Upper lobe of left lung (tissue), 6 donors: ENCODE results near the gene TFAP2C. TPM values are rescaled to one million over a fixed set of nuclear protein-coding genes. Genes with fewer than 3 reads are reported as not detected.

Experiments
- ATAC-seq, 2 donors: fragments of 200-7000 bp; cut with Tn5 transposase; one replicate each; pipeline ENCODE4 v1.9.1; 2022; ENCODE audit warnings: mild to moderate bottlenecking in 2 of 2, moderate library complexity in 2 of 2; ENCODE audit not compliant: low FRiP score in 2 of 2
- DNase-seq, 2 donors: peaks; one replicate each; pipeline ENCODE4 v3.0.0-alpha.2; 2019 to 2020
- H3K27ac ChIP-seq, 4 donors: fragments of 200-600 bp; sonication (generic); one replicate each; pipeline ENCODE4 v1.5.1; 2016 to 2019
- H3K27me3 ChIP-seq, 4 donors: fragments of 200-600 bp; sonication (generic); one replicate each; pipeline ENCODE4 v1.5.1; 2017 to 2019
- H3K36me3 ChIP-seq, 4 donors: fragments of 200-600 bp; sonication (generic); one replicate each; pipeline ENCODE4 v1.5.1; 2016 to 2019
- H3K4me1 ChIP-seq, 4 donors: fragments of 200-600 bp; sonication (generic); one replicate each; pipeline ENCODE4 v1.5.1; 2018 to 2019
- H3K4me3 ChIP-seq, 4 donors: fragments of 200-600 bp; sonication (generic); one replicate each; pipeline ENCODE4 v1.5.1; 2017 to 2019; ENCODE audit warnings: mild to moderate bottlenecking in 2 of 4, moderate library complexity in 1 of 4
- H3K9me3 ChIP-seq, 4 donors: fragments of 200-600 bp; sonication (generic); one replicate each; pipeline ENCODE4 v1.5.1; 2018 to 2019
- CTCF ChIP-seq, 6 experiments: fragments of 450-650 bp in 4 of 6; fragments of 200-600 bp in 2 of 6; sonication (generic) in 2 of 6; IDR thresholded peaks; one replicate each; pipeline ENCODE4 v1.5.1; 2016 to 2019; ENCODE audit warnings: antibody characterized with exemption in 6 of 6
- EP300 ChIP-seq, 4 donors: sonication (generic); formaldehyde crosslinking; IDR thresholded peaks; one replicate each; pipeline ENCODE4 v1.5.1; 2017; ENCODE audit warnings: antibody characterized with exemption in 4 of 4, control low read depth in 2 of 4
- POLR2A ChIP-seq, 4 donors: fragments of 450-650 bp; IDR thresholded peaks; one replicate each; pipeline ENCODE4 v1.5.1; 2016 to 2017; ENCODE audit warnings: antibody characterized with exemption in 4 of 4, mild to moderate bottlenecking in 2 of 4
- POLR2AphosphoS5 ChIP-seq, 2 donors: sonication (generic); formaldehyde crosslinking; IDR thresholded peaks; one replicate each; pipeline ENCODE4 v1.5.1; 2017; ENCODE audit warnings: antibody characterized with exemption in 2 of 2
- WGBS, 2 donors: methylation state at CpG; one replicate each; pipeline ENCODE4 v1.1.5; 2017 to 2018; 5-methylcytosine and 5-hydroxymethylcytosine counted together
- total RNA-seq, 6 donors: library from RNA; depleted of rRNA in 4 of 6; stranded (reverse); fragments of >200 nt in 4 of 6; gene quantifications; one replicate each; pipeline versions ENCODE4 v1.1.0 to v1.2.1, GENCODE V29; 2016 to 2021
- donor health status: DM: no; HTN: no; CAD: no; lungs with moderate emphysema.
- donor health status: DM: no; HTN: yes; CAD: no; lungs with severe emphysema.

TFAP2C gene
- total RNA-seq, 6 donors from 2014 or later: 3.0 to 9.4 (median 5.4) TPM

GRCh38 chr20:56627122-56628014 lies 1.7 kb upstream of the TFAP2C start:
- H3K9me3 ChIP-seq: no peaks in the 10 kb centered on the region
- DNase-seq: peak in 1 of 2 donors; percentile 44
- H3K4me1 ChIP-seq: peaks cover 30 to 72% (median 35%) of the 10 kb centered on the region in 4 donors
- ATAC-seq: no peak
- H3K27me3 ChIP-seq: peaks cover 0 to 71% (median 37%) of the 10 kb centered on the region in 4 donors
- TF ChIP-seq POLR2AphosphoS5 (IDR thresholded peaks at IDR 0.05) (no peak), POLR2A (IDR thresholded peaks at IDR 0.05) (no peak), EP300 (IDR thresholded peaks at IDR 0.05) (no peak), CTCF (IDR thresholded peaks at IDR 0.05) (no peak)
- H3K27ac ChIP-seq: no peak overlapping the region
- H3K36me3 ChIP-seq: no peaks in the 10 kb centered on the region
- 13 to 17% methylated on average over 18 to 45 of the region's 45 CpGs for WGBS, 2 donors
- peak overlapping the region in 1 of 4 donors; percentile 57 for H3K4me3 ChIP-seq

- H3K4me1 ChIP-seq: peaks cover 30 to 72% (median 35%) of the 10 kb centered on the region in 4 donors
- peak; percentile 28 to 87 for DNase-seq
- TF ChIP-seq POLR2A (IDR thresholded peaks at IDR 0.05): no peak
- TF ChIP-seq POLR2AphosphoS5 (IDR thresholded peaks at IDR 0.05): no peak
- TF ChIP-seq CTCF (IDR thresholded peaks at IDR 0.05): no peak
- TF ChIP-seq EP300 (IDR thresholded peaks at IDR 0.05): no peak
- no peaks in the 10 kb centered on the region for H3K9me3 ChIP-seq
- peaks cover 0 to 71% (median 38%) of the 10 kb centered on the region in 4 donors for H3K27me3 ChIP-seq
- peak in 1 of 2 donors; percentile 46 for ATAC-seq
- no peak overlapping the region for H3K27ac ChIP-seq
- H3K36me3 ChIP-seq: no peaks in the 10 kb centered on the region
- WGBS, 2 donors: 5 to 9% methylated on average over 19 to 33 of the region's 48 CpGs
- peak overlapping the region in 3 of 4 donors; percentile 51 to 58 (median 57) for H3K4me3 ChIP-seq
Measured at GRCh38 chr20:56628015-56628872, 862 bp upstream of the TFAP2C start.

GRCh38 chr20:56629464-56630085 lies 469 bp downstream of the TFAP2C start:
- peak overlapping the region; percentile 53 to 83 (median 69) for H3K27ac ChIP-seq
- no peaks in the 10 kb centered on the region for H3K36me3 ChIP-seq
- TF ChIP-seq POLR2AphosphoS5 (IDR thresholded peaks at IDR 0.05) (no peak), CTCF (IDR thresholded peaks at IDR 0.05) (no peak), EP300 (IDR thresholded peaks at IDR 0.05) (no peak), POLR2A (IDR thresholded peaks at IDR 0.05) (no peak)
- H3K9me3 ChIP-seq: no peaks in the 10 kb centered on the region
- peaks cover 0 to 71% (median 38%) of the 10 kb centered on the region in 4 donors for H3K27me3 ChIP-seq
- 0 to 1% methylated on average over 22 to 39 of the region's 39 CpGs for WGBS, 2 donors
- H3K4me1 ChIP-seq: peaks cover 30 to 72% (median 35%) of the 10 kb centered on the region in 4 donors
- no peak for DNase-seq
- peak overlapping the region in 3 of 4 donors; percentile 51 to 58 (median 57) for H3K4me3 ChIP-seq
- peak in 1 of 2 donors; percentile 24 for ATAC-seq

GRCh38 chr20:56630086-56630493 lies 984 bp downstream of the TFAP2C start:
- DNase-seq (peak; percentile 85 to 91), ATAC-seq (peak; percentile 60 to 91)
- peaks cover 30 to 70% (median 35%) of the 10 kb centered on the region in 4 donors for H3K4me1 ChIP-seq
- H3K27me3 ChIP-seq: peaks cover 0 to 68% (median 36%) of the 10 kb centered on the region in 4 donors
- H3K4me3 ChIP-seq: peak overlapping the region; percentile 28 to 58 (median 54)
- WGBS, 2 donors: 1 to 3% methylated on average over 20 to 27 of the region's 38 CpGs
- peak in 1 of 4 donors; percentile 45 for TF ChIP-seq POLR2A (IDR thresholded peaks at IDR 0.05)
- peak in 1 of 2 donors; percentile 32 for TF ChIP-seq POLR2AphosphoS5 (IDR thresholded peaks at IDR 0.05)
- peak; percentile 20 to 73 (median 62) for TF ChIP-seq CTCF (IDR thresholded peaks at IDR 0.05)
- no peak for TF ChIP-seq EP300 (IDR thresholded peaks at IDR 0.05)
- H3K36me3 ChIP-seq: no peaks in the 10 kb centered on the region
- peak overlapping the region in 3 of 4 donors; percentile 64 to 83 (median 74) for H3K27ac ChIP-seq
- H3K9me3 ChIP-seq: no peaks in the 10 kb centered on the region
